Adipocyte (in vitro differentiated cells): ENCODE measurements around the gene RGS6.

Experiments used
- DNase-seq: peaks from one replicate; pipeline ENCODE4 v3.0.0-alpha.2; 2015; ENCODE audit warnings: low read depth
- H3K27me3 ChIP-seq: replicated peaks from 2 replicates; pipeline ENCODE4 v1.7.0; 2013; ENCODE audit warnings: mild to moderate bottlenecking, low read length, moderate library complexity; ENCODE audit not compliant: control insufficient read depth, insufficient read depth
- H3K36me3 ChIP-seq: 2 replicates; pipeline ENCODE4 v1.7.0; 2013; ENCODE audit warnings: low read length, mild to moderate bottlenecking, moderate library complexity; ENCODE audit not compliant: control insufficient read depth, insufficient read depth, severe bottlenecking
- H3K4me1 ChIP-seq: 2 replicates; pipeline ENCODE4 v1.7.0; 2013; ENCODE audit warnings: mild to moderate bottlenecking, low read length, moderate library complexity; ENCODE audit not compliant: control insufficient read depth, insufficient read depth
- H3K4me3 ChIP-seq: 2 replicates; pipeline ENCODE4 v1.7.0; 2013; ENCODE audit warnings: mild to moderate bottlenecking, low read length, moderate library complexity
- H3K9ac ChIP-seq: 2 replicates; pipeline ENCODE4 v1.7.0; 2013; ENCODE audit warnings: mild to moderate bottlenecking, low read length, moderate library complexity
- H3K9me3 ChIP-seq: 2 replicates; pipeline ENCODE4 v1.7.0; 2013; ENCODE audit warnings: mild to moderate bottlenecking, low read length, moderate library complexity; ENCODE audit not compliant: control insufficient read depth

RGS6 gene

DNA sequence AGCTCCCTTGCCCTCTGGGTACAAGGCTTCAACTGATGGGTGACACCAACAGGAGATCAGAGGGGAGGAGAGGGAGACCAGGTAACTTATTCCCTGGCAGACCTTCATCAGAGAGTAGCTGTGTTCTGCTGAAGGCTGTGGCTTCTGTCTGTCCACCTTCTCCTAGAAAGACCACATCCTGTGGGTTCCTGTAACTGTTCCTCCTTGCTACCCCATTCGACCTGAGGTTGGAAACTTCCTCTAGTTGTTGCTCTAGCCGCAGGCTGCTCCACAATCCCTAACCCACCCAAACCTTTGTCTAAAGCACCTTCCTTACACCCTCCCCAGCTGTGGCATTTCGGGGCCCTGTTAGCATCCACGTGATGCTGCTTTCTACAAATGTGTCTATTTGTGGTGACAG, 507.5 kb downstream of the RGS6 start:
- no peak overlapping the region for H3K4me3 ChIP-seq
- H3K9ac ChIP-seq: no peak overlapping the region
- H3K27me3 ChIP-seq: peaks cover 50% of the 10 kb centered on the region
- H3K4me1 ChIP-seq: no peaks in the 10 kb centered on the region
- H3K36me3 ChIP-seq: no peaks in the 10 kb centered on the region
- no peaks in the 10 kb centered on the region for H3K9me3 ChIP-seq
- DNase-seq: no peak

DNA sequence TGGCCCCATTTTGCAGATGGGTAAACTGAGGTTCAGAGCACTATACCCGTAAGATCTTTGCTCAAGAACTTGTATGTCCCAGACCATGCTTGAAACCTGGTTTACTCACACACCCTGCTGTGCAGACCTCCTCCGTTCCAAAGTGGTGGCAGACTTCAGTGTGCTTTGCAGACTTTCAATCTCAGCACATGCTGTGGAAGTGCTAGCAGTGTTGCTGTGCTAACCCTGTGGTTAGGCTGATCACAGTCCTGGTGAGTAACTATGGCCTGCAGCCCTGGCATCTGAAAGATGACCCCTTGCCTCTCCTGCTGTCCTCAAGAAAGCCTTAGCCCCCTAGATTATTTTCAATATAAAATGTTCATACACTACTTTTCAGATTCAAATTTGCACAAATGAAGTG, 511.0 kb downstream of the RGS6 start:
- Histone ChIP-seq H3K4me1 (no peaks in the 10 kb centered on the region), H3K36me3 (no peaks in the 10 kb centered on the region), H3K9ac (no peak overlapping the region), H3K27me3 (peaks cover 40% of the 10 kb centered on the region), H3K9me3 (no peaks in the 10 kb centered on the region), H3K4me3 (no peak overlapping the region)
- no peak for DNase-seq

DNA sequence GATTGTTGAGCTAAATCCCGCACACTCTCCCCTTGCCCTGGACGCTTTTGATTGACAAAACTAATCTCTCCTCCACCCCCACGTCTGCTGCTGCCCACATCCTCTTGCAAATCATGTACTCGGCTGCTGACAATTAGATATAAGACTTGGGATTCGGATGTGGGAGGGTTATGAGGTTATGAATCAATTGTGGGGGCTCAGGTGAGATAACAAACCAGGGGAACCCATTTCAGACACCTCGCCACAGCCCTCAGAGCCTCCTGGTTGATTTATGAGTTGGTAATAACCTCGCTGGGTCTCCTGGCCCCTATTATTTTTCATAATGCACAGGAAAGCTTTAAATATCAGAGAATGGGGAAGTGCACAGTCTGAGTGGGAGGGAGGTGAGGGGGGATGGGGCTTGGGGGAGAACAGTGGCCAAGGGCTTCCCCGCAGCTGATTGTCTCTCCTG, 511.8 kb downstream of the RGS6 start:
- Histone ChIP-seq H3K27me3 (peaks cover 32% of the 10 kb centered on the region), H3K9me3 (no peaks in the 10 kb centered on the region), H3K4me3 (no peak overlapping the region), H3K9ac (no peak overlapping the region), H3K36me3 (no peaks in the 10 kb centered on the region), H3K4me1 (no peaks in the 10 kb centered on the region)
- no peak for DNase-seq

DNA sequence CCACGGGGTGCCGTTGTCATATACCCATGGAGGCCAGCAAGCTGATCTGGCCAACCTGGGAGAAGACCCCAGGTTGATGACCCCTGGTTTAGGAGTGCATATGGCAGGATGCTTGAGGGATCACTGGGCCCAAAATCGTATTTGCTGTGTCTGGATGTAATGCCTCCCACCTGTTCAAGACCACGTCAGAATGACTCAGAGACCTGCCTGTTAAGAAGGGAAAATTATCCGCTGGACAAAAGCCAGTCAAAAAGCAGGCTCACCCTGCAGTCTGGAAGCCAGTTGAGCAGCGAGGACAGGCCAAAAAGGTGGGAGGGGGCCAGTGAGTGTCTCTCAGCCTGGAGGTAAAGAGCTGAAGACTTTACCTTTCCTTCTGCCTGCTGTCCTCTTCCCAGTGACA, 512.5 kb downstream of the RGS6 start:
- no peak for DNase-seq
- no peaks in the 10 kb centered on the region for H3K36me3 ChIP-seq
- no peaks in the 10 kb centered on the region for H3K9me3 ChIP-seq
- H3K9ac ChIP-seq: no peak overlapping the region
- H3K4me1 ChIP-seq: no peaks in the 10 kb centered on the region
- no peak overlapping the region for H3K4me3 ChIP-seq
- peaks cover 25% of the 10 kb centered on the region for H3K27me3 ChIP-seq

DNA sequence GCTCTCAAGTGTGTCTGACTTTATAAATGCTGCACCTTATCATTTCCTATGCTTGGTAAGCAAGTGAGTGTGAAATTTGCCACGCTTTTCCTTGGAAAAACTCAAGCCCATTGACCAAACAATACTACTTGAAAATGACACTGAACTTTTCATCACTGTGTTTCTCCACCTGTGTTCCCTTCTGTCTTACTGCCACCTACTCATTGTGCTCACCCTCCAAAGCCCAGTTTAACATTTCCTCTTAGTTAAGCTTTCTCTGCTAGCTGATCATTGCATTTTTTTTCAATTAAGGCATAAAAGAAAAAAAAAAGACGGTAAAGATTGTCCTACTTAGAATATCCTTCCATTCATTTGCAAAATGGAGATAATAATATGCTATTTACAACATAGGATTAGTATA, 516.0 kb downstream of the RGS6 start:
- H3K27me3 ChIP-seq: peaks cover 18% of the 10 kb centered on the region
- H3K9ac ChIP-seq: no peak overlapping the region
- no peak overlapping the region for H3K4me3 ChIP-seq

DNA sequence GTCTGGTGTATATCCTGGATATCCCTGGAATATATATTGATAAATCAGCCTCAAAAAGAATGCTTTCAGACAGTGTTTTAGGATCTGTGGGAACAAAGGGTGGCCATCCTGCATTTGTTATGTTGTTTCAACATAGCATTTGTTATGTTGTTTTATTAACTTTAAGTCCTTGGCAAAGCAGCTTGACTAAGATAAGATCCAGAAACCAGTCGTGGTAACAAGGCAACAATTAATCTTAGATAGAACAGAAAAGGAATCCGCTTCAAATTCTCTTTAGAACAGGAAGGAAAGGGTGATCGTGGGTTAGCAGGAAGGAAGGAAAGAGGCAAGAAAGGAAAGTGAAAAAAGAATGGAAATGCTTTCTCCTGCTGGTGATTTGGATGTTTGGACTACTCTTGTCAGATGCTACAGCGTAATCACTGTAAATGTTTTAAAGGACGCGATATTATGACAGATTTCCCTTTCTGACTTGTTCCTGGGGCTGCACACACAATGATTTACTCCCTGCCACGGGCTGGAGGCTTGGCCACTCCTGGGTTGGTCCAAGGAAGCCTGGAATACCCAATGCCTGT, 518.3 kb downstream of the RGS6 start:
- Histone ChIP-seq H3K9ac (no peak overlapping the region), H3K36me3 (no peaks in the 10 kb centered on the region), H3K27me3 (peaks cover 18% of the 10 kb centered on the region), H3K4me3 (no peak overlapping the region), H3K4me1 (peaks cover 10% of the 10 kb centered on the region), H3K9me3 (no peaks in the 10 kb centered on the region)
- no peak for DNase-seq

More for the DNA sequence above, 516.0 kb downstream of the RGS6 start:
- no peaks in the 10 kb centered on the region for H3K36me3 ChIP-seq
- no peaks in the 10 kb centered on the region for H3K9me3 ChIP-seq
- H3K4me1 ChIP-seq: peaks cover 10% of the 10 kb centered on the region
- DNase-seq: no peak

DNA sequence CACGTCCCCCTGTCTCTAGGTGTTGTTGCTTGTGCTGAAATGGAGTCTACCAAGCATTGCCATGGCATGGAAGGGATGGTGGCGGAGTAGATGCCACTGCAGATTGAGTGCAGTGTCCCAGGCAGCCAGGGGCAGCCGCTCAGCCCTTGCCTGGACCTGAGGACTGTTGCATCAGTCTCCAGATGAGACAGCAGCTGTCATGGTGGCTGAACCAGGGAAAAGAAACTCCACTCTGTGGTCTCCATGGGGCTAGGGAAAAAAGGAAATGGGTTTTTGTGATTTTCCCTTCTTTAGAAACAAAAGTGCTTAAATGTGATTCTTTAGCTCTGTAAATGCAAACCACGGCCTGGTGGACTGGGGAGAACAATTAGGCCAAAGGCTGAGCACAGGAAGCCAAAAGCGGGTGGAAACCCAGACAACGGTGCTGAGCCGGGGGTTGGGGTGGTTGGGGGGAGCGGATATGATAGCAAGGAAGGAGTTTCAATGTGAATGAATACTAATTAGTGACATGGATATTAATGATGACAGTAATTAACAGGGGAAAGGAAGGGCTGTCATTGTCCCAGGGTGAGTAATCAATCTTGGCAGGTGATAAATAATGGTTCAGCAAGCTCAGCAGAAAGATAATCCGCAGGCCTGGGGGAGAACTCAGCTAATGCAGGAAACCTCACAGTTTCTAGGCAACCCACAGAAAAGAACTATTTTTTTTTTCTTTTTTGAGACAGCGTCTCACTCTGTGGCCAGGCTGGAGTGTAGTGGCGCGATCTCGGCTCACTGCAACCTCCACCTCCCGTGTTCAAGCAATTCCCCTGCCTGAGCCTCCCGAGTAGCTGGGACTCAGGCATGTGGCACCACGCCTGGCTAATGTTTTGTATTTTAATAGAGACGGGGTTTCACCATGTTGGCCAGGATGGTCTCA, 519.1 kb downstream of the RGS6 start:
- Histone ChIP-seq H3K4me1 (peaks cover 10% of the 10 kb centered on the region), H3K36me3 (no peaks in the 10 kb centered on the region)
- peak; percentile 9 for DNase-seq

DNA sequence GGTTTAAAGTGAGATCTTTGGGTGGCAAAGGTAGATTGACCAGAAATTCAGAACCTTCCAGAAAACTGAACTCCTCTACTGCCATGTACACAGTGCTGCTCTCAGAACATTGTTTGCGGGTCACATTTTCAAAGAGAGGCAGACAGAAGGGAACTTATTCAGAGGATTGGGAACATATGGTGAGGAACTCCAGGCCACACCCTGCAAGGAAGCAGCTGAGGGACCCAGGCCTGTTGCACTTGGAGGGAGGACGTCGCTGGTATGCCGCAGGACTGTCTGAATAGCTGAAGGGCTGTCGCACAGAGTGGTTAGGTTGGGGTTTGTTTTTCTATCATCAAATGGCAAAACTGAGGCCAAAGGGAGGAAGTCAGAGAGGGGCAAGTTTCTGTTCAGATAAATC, 520.5 kb downstream of the RGS6 start:
- Histone ChIP-seq H3K9me3 (no peaks in the 10 kb centered on the region), H3K4me3 (no peak overlapping the region), H3K9ac (no peak overlapping the region), H3K27me3 (peaks cover 26% of the 10 kb centered on the region), H3K36me3 (no peaks in the 10 kb centered on the region), H3K4me1 (peaks cover 10% of the 10 kb centered on the region)
- no peak for DNase-seq

More for the DNA sequence above, 519.1 kb downstream of the RGS6 start:
- peaks cover 23% of the 10 kb centered on the region for H3K27me3 ChIP-seq
- H3K9me3 ChIP-seq: no peaks in the 10 kb centered on the region
- no peak overlapping the region for H3K4me3 ChIP-seq
- no peak overlapping the region for H3K9ac ChIP-seq

DNA sequence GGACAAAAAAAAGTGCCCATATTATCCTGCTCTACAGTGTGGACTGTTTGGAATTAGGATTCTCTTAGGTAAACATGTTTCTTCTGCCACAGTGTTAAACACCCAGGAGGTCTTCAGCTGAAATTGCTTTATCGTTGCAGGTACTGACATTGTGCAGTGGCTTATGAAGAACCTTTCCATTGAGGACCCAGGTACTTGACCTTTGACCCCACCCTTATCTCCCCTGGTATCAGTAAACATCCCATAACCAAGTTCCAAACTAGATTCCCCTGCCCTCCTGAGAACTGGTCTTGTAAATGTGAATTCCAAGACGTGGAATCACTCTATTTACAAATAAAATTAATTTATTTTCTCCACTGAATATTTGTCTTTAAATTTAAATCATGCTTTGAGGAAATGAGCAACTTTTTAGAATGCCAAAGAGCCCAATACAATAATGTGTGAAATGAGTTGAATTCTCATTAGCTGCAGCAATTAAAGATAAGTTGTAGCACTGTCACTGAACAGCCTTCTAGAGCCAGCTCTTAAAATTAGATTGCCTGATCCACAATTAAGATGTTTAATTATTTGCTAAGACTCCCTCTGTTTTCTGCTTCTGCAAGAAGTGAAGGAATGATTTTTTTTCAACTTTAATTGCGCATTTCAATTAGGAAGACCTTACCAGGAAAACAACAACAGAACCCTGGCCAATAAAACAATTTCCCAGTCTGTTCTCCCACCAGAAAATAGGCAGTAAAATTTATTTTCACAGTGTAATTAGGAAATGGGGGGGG, 522.3 kb downstream of the RGS6 start:
- H3K4me1 ChIP-seq: peaks cover 10% of the 10 kb centered on the region
- no peak for DNase-seq
- no peak overlapping the region for H3K9ac ChIP-seq
- no peaks in the 10 kb centered on the region for H3K36me3 ChIP-seq
- H3K4me3 ChIP-seq: no peak overlapping the region
- H3K9me3 ChIP-seq: no peaks in the 10 kb centered on the region
- peaks cover 29% of the 10 kb centered on the region for H3K27me3 ChIP-seq

DNA sequence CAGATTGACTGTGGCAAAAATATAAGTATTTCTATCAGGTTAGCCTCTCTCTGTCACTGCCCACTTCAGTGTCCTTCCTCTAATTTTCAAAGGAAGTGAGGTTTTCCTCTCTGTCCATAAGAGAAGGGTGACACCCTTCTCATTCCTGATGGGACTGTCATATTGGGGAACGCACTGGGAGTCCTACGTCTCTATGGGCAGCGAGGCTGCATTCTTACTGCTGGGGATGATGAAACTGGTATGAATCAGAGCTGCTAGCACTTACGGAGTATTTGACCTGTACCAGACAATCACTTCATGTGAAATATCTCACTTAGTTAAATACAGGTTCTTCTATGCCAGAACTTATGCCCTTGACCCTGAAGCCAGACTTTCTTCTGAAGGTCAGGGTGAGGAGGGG, 525.4 kb downstream of the RGS6 start:
- DNase-seq: peak; percentile 37
- Histone ChIP-seq H3K4me3 (no peak overlapping the region), H3K36me3 (no peaks in the 10 kb centered on the region), H3K9me3 (peaks cover 3% of the 10 kb centered on the region), H3K27me3 (peaks cover 32% of the 10 kb centered on the region), H3K4me1 (no peaks in the 10 kb centered on the region), H3K9ac (no peak overlapping the region)

DNA sequence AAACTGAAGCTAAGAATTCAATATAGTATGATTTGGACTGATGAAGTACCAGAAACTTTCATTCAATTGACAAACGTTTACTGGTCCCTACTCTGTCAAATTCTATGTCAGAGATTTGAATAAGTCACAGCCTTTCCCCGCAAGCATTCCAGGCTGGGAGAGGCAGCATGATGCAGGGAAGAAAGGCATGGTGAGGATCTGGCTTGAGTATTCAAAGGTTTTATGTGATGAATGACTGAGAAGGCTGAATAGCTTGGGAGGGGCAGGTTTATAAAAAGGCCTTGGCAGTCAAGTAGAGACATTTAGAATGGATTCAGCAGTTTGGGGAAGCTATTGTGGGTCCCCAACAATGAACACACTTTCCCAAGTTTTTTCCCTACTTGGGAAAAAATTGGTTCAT, 529.8 kb downstream of the RGS6 start:
- Histone ChIP-seq H3K4me1 (no peaks in the 10 kb centered on the region), H3K9ac (no peak overlapping the region), H3K36me3 (no peaks in the 10 kb centered on the region), H3K9me3 (peaks cover 12% of the 10 kb centered on the region), H3K27me3 (peaks cover 14% of the 10 kb centered on the region), H3K4me3 (no peak overlapping the region)
- DNase-seq: no peak
